Measurements from ENCODE around the gene DLX4.

DNA sequence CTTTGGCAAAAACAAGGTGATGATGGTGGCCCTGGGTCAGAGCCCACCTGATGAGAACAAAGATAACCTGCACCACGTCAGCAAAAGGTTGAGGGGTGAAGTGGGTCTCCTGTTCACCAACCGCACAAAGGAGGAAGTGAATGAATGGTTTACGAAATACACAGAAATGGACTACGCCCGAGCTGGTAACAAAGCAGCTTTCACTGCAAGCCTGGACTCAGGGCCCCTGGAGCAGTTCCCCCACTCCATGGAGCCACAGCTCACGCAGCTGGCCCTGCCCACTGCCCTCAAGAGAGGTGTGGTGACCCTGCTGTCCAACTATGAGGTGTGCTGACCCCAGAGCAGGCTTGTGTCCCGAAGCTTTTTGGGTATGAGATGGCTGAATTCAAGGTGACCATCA is 29.7 kb upstream of the DLX4 start:
- no peak for TF ChIP-seq POLR2A (IDR thresholded peaks at IDR 0.05)
- TF ChIP-seq, protein P1, sequence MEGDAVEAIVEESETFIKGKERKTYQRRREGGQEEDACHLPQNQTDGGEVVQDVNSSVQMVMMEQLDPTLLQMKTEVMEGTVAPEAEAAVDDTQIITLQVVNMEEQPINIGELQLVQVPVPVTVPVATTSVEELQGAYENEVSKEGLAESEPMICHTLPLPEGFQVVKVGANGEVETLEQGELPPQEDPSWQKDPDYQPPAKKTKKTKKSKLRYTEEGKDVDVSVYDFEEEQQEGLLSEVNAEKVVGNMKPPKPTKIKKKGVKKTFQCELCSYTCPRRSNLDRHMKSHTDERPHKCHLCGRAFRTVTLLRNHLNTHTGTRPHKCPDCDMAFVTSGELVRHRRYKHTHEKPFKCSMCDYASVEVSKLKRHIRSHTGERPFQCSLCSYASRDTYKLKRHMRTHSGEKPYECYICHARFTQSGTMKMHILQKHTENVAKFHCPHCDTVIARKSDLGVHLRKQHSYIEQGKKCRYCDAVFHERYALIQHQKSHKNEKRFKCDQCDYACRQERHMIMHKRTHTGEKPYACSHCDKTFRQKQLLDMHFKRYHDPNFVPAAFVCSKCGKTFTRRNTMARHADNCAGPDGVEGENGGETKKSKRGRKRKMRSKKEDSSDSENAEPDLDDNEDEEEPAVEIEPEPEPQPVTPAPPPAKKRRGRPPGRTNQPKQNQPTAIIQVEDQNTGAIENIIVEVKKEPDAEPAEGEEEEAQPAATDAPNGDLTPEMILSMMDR (IDR thresholded peaks at IDR 0.05) = no peak
